HG02840 (cell line): ENCODE data around the gene PDE6D.
"Not testable (repeated sequence)": the region's sequence is repeated elsewhere in the genome, so short reads cannot be mapped to it uniquely, and the experiment has no call there.

Source experiments
- ATAC-seq: cut with Tn5 transposase; IDR thresholded peaks from one replicate; pipeline ENCODE4 v1.9.1; 2021; ENCODE audit warnings: mild to moderate bottlenecking, moderate library complexity, moderate number of reproducible peaks; ENCODE audit not compliant: unreplicated experiment, low FRiP score

PDE6D gene

DNA sequence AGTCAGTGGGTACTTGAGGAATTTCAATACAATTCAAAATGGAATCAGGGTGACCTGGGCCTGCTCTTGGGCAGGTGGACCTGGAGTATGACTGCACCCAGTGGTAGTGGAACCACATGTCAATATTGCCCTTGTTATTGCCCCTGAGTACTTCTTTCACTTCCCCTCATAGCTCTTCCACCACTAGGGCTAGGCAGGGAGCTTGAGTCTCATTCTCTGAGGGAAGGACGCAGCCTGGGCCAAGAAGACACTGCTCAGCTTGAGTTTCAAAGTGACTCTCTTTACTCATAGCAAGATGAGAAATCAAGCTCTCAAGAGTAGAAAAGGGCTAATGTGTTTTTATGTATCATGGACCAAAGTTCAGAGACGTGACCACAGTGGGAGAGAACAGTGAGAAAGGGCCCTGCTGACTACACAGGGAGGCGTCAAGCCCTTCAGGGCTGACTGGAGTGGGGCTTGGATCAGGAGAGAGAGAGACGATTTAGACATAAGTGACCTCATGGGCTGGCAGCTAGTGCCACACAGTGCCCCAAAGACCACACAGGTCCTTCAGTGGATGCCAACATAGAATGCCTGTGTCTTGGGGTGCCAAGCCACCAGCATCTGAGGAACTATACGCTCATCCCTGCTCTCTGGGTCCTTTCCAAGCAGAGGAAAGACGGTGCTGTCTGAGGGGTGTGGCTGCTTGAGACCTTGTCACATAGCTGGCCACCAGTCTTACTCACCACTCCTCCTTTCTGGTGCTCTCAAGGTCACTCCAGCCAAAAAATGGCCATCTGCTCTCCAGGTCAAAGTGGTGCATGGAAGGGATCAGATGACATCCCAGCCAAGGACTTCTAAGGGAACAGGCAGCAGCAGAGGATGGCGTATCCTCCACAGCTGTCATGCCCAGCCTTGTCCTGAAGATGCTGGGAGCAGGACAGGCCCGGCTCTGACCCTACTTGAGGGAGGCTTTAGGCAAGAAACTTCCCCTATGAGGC lies 59.8 kb downstream of the PDE6D start:
- peak; percentile 41 for ATAC-seq

- ATAC-seq = no peak
These were observed 60.6 kb downstream of the PDE6D start for GRCh38 chr2:231720292-231720986.

- no peak for ATAC-seq
These were observed 62.3 kb downstream of the PDE6D start for GRCh38 chr2:231718799-231719198.

DNA sequence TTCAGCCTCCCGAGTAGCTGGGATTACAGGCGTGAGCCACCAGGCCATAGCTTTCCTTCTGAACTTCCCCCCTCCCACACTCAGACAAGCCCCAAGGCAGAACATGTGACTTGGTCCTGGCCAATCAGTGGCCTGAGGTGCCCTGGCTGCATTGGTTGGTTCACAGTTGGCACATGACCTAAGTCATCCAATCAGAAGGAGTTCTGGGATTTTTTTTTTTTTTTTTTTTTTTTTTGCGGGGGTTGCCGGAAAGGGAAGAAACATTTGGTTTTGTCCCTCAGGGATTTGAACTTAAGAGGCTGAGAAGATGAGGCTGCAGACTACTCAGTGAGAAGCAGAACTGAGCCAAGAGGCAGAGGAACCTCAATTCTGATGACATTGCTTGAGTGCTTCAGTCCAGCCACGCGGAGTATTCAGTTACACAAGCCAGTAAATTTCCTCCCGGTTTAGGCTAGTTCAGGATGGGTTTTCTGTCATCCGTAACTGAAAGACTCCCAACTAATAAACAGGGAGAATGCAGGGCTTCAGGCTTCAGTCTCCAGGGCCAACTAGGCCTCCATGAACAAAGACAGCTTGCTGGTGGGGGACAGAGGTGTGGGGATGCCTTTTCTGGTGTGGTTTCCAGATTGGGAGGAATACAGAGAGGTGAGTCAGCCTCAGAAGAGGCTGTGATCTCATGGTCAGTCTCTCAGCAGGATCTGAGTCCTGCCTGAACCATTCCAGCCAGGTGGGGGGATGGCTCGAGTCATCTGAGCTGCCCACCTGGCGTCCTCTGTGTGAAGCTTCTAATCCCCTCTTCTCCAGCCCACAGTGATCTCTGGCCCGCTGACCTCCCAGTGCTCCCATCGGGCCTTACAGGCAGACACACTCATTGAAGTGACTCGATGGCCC lies 63.6 kb downstream of the PDE6D start:
- no peak for ATAC-seq

DNA sequence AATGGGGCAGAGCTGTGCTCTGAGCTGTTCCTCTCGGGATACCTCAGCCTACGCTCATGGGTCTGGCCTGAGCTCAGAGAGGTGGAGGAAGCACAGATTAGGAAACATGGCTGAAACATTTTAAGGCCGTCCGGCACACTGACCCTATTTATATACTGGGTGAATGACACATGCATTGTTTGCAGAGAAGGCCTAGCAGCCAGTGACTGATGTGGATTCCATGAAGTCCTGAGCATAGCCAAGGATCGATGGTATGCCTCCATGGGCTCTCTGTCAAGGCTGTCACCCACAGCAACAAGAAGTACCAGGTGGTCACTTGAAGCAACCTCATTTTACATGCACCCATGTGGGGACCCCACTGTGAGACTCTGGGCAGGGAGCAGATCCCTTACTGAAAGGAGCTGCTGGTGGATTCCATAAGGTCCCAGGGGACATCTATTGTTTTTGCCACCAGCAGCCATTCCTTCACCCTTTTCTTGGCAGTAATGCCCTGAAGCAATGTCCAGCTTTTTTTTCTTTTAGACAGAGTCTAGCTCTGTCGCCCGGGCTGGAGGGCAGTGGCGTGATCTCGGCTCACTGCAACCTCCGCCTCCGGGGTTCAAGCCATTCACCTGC lies 64.3 kb downstream of the PDE6D start:
- no peak for ATAC-seq

- no peak for ATAC-seq
These were observed 65.0 kb downstream of the PDE6D start for GRCh38 chr2:231715988-231716616.

DNA sequence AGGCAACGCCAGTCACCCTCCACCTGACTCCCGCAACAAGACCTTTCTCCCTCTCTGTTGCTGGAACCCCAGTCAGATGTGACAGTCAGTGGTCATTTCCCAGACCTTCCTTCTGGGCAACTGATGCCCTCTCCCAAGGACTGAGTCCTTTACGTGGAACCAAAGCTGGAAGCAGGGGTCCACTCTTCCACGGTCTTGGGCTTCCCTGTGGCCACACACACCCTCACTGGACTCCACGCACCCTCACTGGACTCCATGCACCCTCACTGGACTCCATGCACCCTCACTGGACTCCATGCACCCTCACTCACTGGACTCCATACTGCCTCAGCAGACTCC lies 65.6 kb downstream of the PDE6D start:
- no peak for ATAC-seq

GRCh38 chr2:231714639-231715498 lies 66.2 kb downstream of the PDE6D start:
- no peak for ATAC-seq

GRCh38 chr2:231713730-231714638 lies 67.1 kb downstream of the PDE6D start:
- ATAC-seq = no peak

DNA sequence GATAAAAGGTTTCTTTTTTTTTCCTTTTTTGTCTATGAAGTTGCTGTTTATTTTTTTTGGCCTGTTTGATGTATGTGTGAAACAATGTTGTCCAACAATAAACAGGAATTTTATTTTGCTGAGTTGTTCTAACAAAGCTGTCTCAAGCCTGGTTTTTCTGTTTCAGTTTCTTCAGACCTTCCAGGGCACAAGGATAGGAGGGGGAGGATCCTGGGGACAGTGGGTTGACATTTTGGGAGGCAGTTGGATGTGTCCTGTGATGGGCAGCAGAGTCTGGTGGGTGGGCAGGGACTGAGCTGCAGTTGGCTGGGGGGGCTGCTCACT lies 67.7 kb downstream of the PDE6D start:
- not testable (repeated sequence) for ATAC-seq

- ATAC-seq = not testable (repeated sequence)
These were observed 68.5 kb downstream of the PDE6D start for GRCh38 chr2:231712451-231713021.

DNA sequence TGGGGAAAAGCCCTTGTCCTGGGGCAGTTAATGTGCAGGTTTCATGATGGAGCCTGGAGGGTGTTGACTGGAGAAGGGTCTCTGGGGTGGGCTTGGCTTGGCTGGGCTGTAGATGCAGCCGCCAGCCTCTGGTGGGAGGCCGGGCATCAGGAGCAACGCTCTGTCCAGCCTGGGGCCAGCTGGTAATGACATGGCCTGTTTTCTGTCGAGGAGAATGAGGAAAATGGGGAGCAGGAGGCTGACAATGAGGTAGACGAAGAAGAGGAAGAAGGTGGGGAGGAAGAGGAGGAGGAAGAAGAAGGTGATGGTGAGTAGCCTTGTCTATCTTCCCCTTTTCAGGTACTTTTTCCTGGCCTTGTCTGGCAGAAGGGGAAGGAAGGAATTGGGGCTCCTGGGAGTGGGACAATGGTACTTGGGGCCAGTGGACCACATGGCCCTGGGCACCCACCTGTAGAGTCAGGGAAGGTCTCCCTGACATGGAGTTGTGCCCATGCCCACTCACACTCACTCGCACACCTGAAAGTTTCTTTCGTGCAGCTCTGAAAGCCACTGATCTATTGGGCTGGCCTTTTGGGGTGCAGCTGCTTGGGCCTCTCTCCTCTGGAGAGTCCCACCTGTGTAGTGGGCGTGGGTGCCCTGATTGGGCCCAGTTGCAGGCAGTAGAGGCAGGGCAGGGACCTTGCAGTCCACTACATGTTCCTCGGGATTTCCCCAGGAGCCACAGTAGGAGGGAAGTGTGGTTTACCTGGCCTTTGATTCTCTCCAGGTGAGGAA lies 69.2 kb downstream of the PDE6D start:
- ATAC-seq = no peak

DNA sequence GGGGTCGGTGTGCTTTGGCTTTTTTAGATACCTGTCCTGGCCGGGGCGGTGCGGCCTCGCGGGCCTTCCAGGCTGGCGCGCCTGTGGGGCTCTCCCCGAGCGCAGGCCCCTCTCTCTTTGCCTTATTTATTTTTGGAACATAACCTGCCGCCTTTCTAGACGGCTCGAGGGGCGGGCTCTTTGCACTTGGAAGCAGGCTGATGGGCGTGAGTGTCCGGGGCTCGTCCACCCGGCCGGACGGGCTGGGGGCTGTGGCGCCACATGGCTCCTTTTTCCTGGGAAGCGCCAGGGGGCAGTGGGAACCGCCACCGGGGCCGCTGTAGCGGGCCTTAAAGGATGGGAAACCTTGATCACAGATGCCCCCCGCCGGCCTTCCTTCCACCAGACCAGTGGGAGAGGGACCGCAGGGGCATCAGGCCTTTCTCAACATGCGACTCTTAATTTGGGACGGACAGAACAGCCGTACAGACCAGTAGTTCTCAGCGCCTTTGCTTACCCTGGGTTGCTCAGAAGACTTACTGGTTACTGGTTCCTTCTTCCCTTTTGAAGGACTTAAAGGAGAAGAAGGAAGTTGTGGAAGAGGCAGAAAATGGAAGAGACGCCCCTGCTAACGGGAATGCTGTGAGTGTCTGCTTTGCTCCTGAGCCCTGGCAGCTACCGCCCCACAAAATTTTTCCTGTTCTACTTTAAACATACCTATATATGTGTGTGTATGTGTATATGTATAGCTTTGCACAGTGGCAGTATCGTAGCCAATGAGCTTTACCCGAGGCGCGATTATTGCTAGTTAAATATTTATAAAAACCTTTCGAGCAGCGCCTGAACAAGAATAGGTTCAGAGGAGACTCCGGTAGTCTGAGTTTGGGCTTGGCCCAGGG lies 70.0 kb downstream of the PDE6D start:
- ATAC-seq = no peak

DNA sequence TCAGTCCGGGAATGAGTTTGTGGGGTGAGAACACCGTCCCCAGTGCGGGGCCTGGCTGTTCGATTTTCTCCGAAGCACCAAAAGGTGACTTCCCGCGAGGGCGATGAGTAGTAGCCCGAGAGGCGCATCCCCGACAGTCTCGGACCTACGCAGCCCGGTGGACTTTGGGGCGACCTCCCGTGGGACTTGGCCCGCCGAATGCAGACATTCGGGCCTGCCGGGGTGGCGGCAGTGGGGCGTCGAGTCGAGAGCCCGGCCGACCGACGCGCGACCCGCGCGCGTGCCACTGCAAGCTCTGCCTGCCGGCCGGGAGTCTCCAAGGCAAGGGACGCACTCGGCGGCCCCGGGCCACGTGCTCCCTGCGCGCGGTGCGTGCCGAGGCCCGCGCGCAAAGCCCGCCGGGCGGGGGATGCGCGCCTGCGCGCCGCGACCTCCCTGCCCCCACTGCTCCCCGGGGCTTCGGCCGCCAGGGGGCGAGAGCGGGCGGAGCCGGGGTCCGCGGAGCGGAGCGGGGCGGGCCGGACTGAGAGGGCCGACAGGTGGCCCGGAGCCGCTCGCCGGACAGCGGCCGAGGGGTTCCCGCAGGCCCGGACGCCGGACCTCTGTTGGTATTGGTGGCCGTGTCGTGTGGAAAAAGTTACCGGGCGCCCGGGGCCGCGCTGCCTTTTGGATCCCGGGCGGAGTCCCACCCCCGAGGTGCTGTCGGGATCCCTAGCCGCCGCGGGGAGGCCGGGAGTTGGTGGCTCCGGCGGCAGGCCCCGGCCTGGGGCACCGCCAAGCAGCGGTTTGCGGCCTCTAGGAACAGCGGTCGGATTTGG lies 70.9 kb downstream of the PDE6D start:
- ATAC-seq = no peak

DNA sequence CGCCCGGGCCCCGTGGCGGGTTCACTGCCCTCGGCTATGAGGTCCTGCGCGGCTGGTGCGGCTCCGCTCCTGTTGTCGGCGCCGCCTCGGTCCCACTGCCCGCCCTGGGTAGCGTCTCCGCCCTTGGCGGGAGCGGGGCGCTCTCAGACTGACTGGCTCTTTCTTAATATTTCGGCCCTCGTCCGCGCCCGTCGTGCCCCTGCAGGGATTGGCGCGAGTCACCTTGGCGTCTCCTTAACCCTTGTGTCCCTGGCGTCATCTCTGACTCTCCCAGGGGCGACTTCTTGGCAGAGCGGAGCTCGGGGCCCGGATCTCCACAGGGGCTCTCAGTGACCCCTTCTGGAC lies 71.5 kb downstream of the PDE6D start:
- ATAC-seq = no peak
